Mesenchymal stem cell (in vitro differentiated cells and primary cell): ENCODE data around the gene CENPP.
A peak's percentile ranks its signal among the peaks of the same experiment; 100 is the strongest.

ENCODE experiments used
- DNase-seq: peaks from one replicate; pipeline ENCODE4 v3.0.0-alpha.2; 2013
- H2AFZ ChIP-seq: one replicate; pipeline ENCODE4 v1.6.1; 2013; ENCODE audit warnings: low read depth, mild to moderate bottlenecking, control low read depth, inconsistent platforms, low read length, moderate library complexity
- H2AK5ac ChIP-seq: 2 replicates; pipeline ENCODE4 v1.6.1; 2013; ENCODE audit warnings: low read length, moderate library complexity, mild to moderate bottlenecking, inconsistent platforms; ENCODE audit not compliant: severe bottlenecking
- H2BK120ac ChIP-seq: one replicate; pipeline ENCODE4 v1.6.1; 2013; ENCODE audit warnings: low read depth, mild to moderate bottlenecking, inconsistent platforms, low read length, moderate library complexity
- H2BK12ac ChIP-seq, 2 experiments: one replicate each; pipeline ENCODE4 v1.6.1; 2013; ENCODE audit warnings: inconsistent platforms in 2 of 2, low read length in 2 of 2, mild to moderate bottlenecking in 2 of 2, moderate library complexity in 2 of 2, control low read depth in 1 of 2
- H2BK15ac ChIP-seq: one replicate; pipeline ENCODE4 v1.6.1; 2013; ENCODE audit warnings: mild to moderate bottlenecking, low read depth, inconsistent platforms; ENCODE audit not compliant: poor library complexity, severe bottlenecking
- H2BK5ac ChIP-seq: 2 replicates; pipeline ENCODE4 v1.6.1; 2013; ENCODE audit warnings: low read depth, mild to moderate bottlenecking, low read length, control low read depth, inconsistent platforms; ENCODE audit not compliant: poor library complexity, severe bottlenecking
- H3K14ac ChIP-seq, 2 experiments: one replicate each; pipeline ENCODE4 v1.6.1; 2013; ENCODE audit warnings: inconsistent platforms in 2 of 2, low read length in 2 of 2, control low read depth in 1 of 2, mild to moderate bottlenecking in 1 of 2, moderate library complexity in 1 of 2
- H3K18ac ChIP-seq, 2 experiments: one replicate each; pipeline ENCODE4 v1.6.1; 2013; ENCODE audit warnings: inconsistent platforms in 2 of 2, low read length in 2 of 2, control low read depth in 1 of 2, low read depth in 1 of 2, mild to moderate bottlenecking in 1 of 2
- H3K23ac ChIP-seq, 2 experiments: one replicate each; pipeline ENCODE4 v1.6.1; 2013; ENCODE audit warnings: inconsistent platforms in 2 of 2, low read length in 2 of 2, mild to moderate bottlenecking in 2 of 2, moderate library complexity in 2 of 2, control low read depth in 1 of 2
- H3K27ac ChIP-seq: 2 replicates; pipeline ENCODE4 v1.5.1; 2013; ENCODE audit warnings: mild to moderate bottlenecking, moderate library complexity, low read length, control low read depth, inconsistent platforms; ENCODE audit not compliant: poor library complexity, severe bottlenecking
- H3K27me3 ChIP-seq, 2 experiments: 2 replicates each; pipeline versions ENCODE4 v1.6.1 to v1.7.0; 2013; ENCODE audit warnings: low read length in 2 of 2, mild to moderate bottlenecking in 2 of 2, moderate library complexity in 2 of 2, control low read depth in 1 of 2, inconsistent platforms in 1 of 2; ENCODE audit not compliant: control insufficient read depth in 1 of 2, insufficient read depth in 1 of 2
- H3K36me3 ChIP-seq, 2 experiments: 2 replicates each; pipeline versions ENCODE4 v1.6.1 to v1.7.0; 2013; ENCODE audit warnings: low read length in 2 of 2, control low read depth in 1 of 2, inconsistent platforms in 1 of 2, low read depth in 1 of 2, mild to moderate bottlenecking in 1 of 2; ENCODE audit not compliant: insufficient read depth in 2 of 2, control insufficient read depth in 1 of 2
- H3K4ac ChIP-seq, 2 experiments: one replicate each; pipeline ENCODE4 v1.6.1; 2013; ENCODE audit warnings: inconsistent platforms in 2 of 2, low read length in 2 of 2, mild to moderate bottlenecking in 2 of 2, moderate library complexity in 2 of 2, control low read depth in 1 of 2, low read depth in 1 of 2
- H3K4me1 ChIP-seq: 2 replicates; pipeline ENCODE4 v1.6.1; 2013; ENCODE audit warnings: low read depth, low read length, control low read depth; ENCODE audit not compliant: control insufficient read depth, insufficient read depth
- H3K4me2 ChIP-seq: 2 replicates; pipeline ENCODE4 v1.6.1; 2013; ENCODE audit warnings: low read length, mild to moderate bottlenecking, inconsistent platforms; ENCODE audit not compliant: poor library complexity, severe bottlenecking
- H3K4me3 ChIP-seq, 2 experiments: 2 replicates each; pipeline versions ENCODE4 v1.5.1 to v1.7.0; 2013; ENCODE audit warnings: low read length in 2 of 2, mild to moderate bottlenecking in 2 of 2, control low read depth in 1 of 2, low read depth in 1 of 2; ENCODE audit not compliant: insufficient read depth in 1 of 2
- H3K79me1 ChIP-seq: replicated peaks from 2 replicates; pipeline ENCODE4 v1.6.1; 2013; ENCODE audit warnings: mild to moderate bottlenecking, control low read depth, low read length, inconsistent platforms; ENCODE audit not compliant: poor library complexity, severe bottlenecking
- H3K9ac ChIP-seq: 2 replicates; pipeline ENCODE4 v1.7.0; 2013; ENCODE audit warnings: mild to moderate bottlenecking, low read length, moderate library complexity
- H3K9me3 ChIP-seq: 2 replicates; pipeline ENCODE4 v1.7.0; 2013; ENCODE audit warnings: mild to moderate bottlenecking, low read length; ENCODE audit not compliant: control insufficient read depth
- H4K8ac ChIP-seq: one replicate; pipeline ENCODE4 v1.6.1; 2013; ENCODE audit warnings: inconsistent platforms, mild to moderate bottlenecking, low read length, moderate library complexity
- H4K91ac ChIP-seq: one replicate; pipeline ENCODE4 v1.6.1; 2013; ENCODE audit warnings: mild to moderate bottlenecking, low read length, inconsistent platforms
- WGBS: methylation state at CpG from one replicate; pipeline ENCODE4 v1.1.7; 2013; ENCODE audit warnings: mixed read lengths; 5-methylcytosine and 5-hydroxymethylcytosine counted together

CENPP gene

GRCh38 chr9:92293075-92293354, 32.7 kb upstream of the CENPP start:
- WGBS = 4% methylated on average over 2 of the region's 5 CpGs
- DNase-seq = no peak
- H3K4me3 ChIP-seq = peak overlapping the region in 1 of 2 experiments; percentile 93

GRCh38 chr9:92293452-92294296, 32.1 kb upstream of the CENPP start, which contains the start of gene IARS1:
Gene IARS1, minus strand, starts transcription at chr9:92293697. Its CDS starts 4,278 bp downstream, at chr9:92289419.
- Histone ChIP-seq H3K27me3 (no peaks in the 10 kb centered on the region), H2AK5ac (no peak within 1 kb of the TSS), H3K4me1 (peaks cover 11% of the 10 kb centered on the region), H3K18ac (peak within 1 kb of the TSS in 1 of 2 experiments; percentile 15), H4K91ac (no peak within 1 kb of the TSS), H2BK15ac (peak within 1 kb of the TSS; percentile 63), H2BK120ac (no peak within 1 kb of the TSS), H3K14ac (no peak within 1 kb of the TSS), H3K23ac (no peak within 1 kb of the TSS), H3K4ac (peak within 1 kb of the TSS in 1 of 2 experiments; percentile 56), H3K4me2 (peak within 1 kb of the TSS; percentile 73), H2BK5ac (no peak within 1 kb of the TSS), H3K9ac (peak within 1 kb of the TSS; percentile 99), H2BK12ac (peak within 1 kb of the TSS in 1 of 2 experiments; percentile 42), H3K4me3 (peak within 1 kb of the TSS; percentile 67 to 93), H2AFZ (peak within 1 kb of the TSS; percentile 33), H3K27ac (peak within 1 kb of the TSS; percentile 75), H3K36me3 (peaks cover 6 to 49% of the 10 kb centered on the region in 2 experiments), H3K9me3 (no peaks in the 10 kb centered on the region), H4K8ac (peak within 1 kb of the TSS; percentile 90), H3K79me1 (peaks cover 5% of the 10 kb centered on the region)
- peak; percentile 99 for DNase-seq
- WGBS = 3% methylated on average over 57 of the region's 63 CpGs

More at GRCh38 chr9:92293075-92293354, 32.7 kb upstream of the CENPP start:
- peaks cover 6% of the 10 kb centered on the region for H3K79me1 ChIP-seq
- H2BK12ac ChIP-seq = no peak overlapping the region
- no peak overlapping the region for H2BK15ac ChIP-seq
- no peak overlapping the region for H4K91ac ChIP-seq
- H2AK5ac ChIP-seq = no peak overlapping the region
- H3K36me3 ChIP-seq = peaks cover 6 to 49% of the 10 kb centered on the region in 2 experiments
- H3K23ac ChIP-seq = no peak overlapping the region
- no peak overlapping the region for H2BK120ac ChIP-seq
- H3K4me2 ChIP-seq = peak overlapping the region; percentile 46
- no peak overlapping the region for H2BK5ac ChIP-seq
- no peak overlapping the region for H3K4ac ChIP-seq
- no peaks in the 10 kb centered on the region for H3K27me3 ChIP-seq
- no peak overlapping the region for H3K14ac ChIP-seq
- H3K9me3 ChIP-seq = no peaks in the 10 kb centered on the region
- no peak overlapping the region for H2AFZ ChIP-seq
- no peak overlapping the region for H3K18ac ChIP-seq
- peaks cover 11% of the 10 kb centered on the region for H3K4me1 ChIP-seq
- H3K27ac ChIP-seq = no peak overlapping the region
- no peak overlapping the region for H4K8ac ChIP-seq
- peak overlapping the region; percentile 99 for H3K9ac ChIP-seq

GRCh38 chr9:92294297-92294676, 31.5 kb upstream of the CENPP start:
- H3K79me1 ChIP-seq = peaks cover 2% of the 10 kb centered on the region
- no peak overlapping the region for H3K18ac ChIP-seq
- no peak overlapping the region for H2BK12ac ChIP-seq
- H3K9ac ChIP-seq = peak overlapping the region; percentile 99
- H4K8ac ChIP-seq = no peak overlapping the region
- peak overlapping the region in 1 of 2 experiments; percentile 56 for H3K4ac ChIP-seq
- H2BK15ac ChIP-seq = no peak overlapping the region
- H3K23ac ChIP-seq = no peak overlapping the region
- no peak overlapping the region for H2AFZ ChIP-seq
- H3K27me3 ChIP-seq = no peaks in the 10 kb centered on the region
- WGBS = 58% methylated on average over 13 of the region's 13 CpGs
- peak overlapping the region; percentile 73 for H3K4me2 ChIP-seq
- H3K27ac ChIP-seq = no peak overlapping the region
- peak; percentile 13 for DNase-seq
- no peak overlapping the region for H4K91ac ChIP-seq
- no peak overlapping the region for H2AK5ac ChIP-seq
- no peaks in the 10 kb centered on the region for H3K9me3 ChIP-seq
- no peak overlapping the region for H2BK5ac ChIP-seq
- no peak overlapping the region for H3K14ac ChIP-seq
- H3K4me1 ChIP-seq = peaks cover 12% of the 10 kb centered on the region
- peaks cover 6 to 49% of the 10 kb centered on the region in 2 experiments for H3K36me3 ChIP-seq
- peak overlapping the region; percentile 9 to 93 for H3K4me3 ChIP-seq
- H2BK120ac ChIP-seq = no peak overlapping the region

- no peak overlapping the region for H3K4me3 ChIP-seq
- no peak overlapping the region for H3K23ac ChIP-seq
- H3K14ac ChIP-seq = no peak overlapping the region
- H3K18ac ChIP-seq = no peak overlapping the region
- 76% methylated on average over 6 of the region's 7 CpGs for WGBS
- H4K91ac ChIP-seq = no peak overlapping the region
- H3K36me3 ChIP-seq = peaks cover 9 to 52% of the 10 kb centered on the region in 2 experiments
- H2BK12ac ChIP-seq = no peak overlapping the region
- peaks cover 2% of the 10 kb centered on the region for H3K79me1 ChIP-seq
- H3K4ac ChIP-seq = no peak overlapping the region
- no peak overlapping the region for H3K4me2 ChIP-seq
- peak overlapping the region; percentile 99 for H3K9ac ChIP-seq
- H4K8ac ChIP-seq = peak overlapping the region; percentile 7
- no peak overlapping the region for H2AFZ ChIP-seq
- H2AK5ac ChIP-seq = no peak overlapping the region
- H3K9me3 ChIP-seq = no peaks in the 10 kb centered on the region
- no peak for DNase-seq
- H3K27me3 ChIP-seq = no peaks in the 10 kb centered on the region
- no peak overlapping the region for H3K27ac ChIP-seq
- no peak overlapping the region for H2BK15ac ChIP-seq
- peaks cover 12% of the 10 kb centered on the region for H3K4me1 ChIP-seq
- no peak overlapping the region for H2BK120ac ChIP-seq
- H2BK5ac ChIP-seq = no peak overlapping the region
Measured at GRCh38 chr9:92295240-92295790, 30.4 kb upstream of the CENPP start.
